GM21576 (cell line): ENCODE results near the gene NOL9.

Experiments used
- ATAC-seq: cut with Tn5 transposase; IDR thresholded peaks from one replicate; pipeline ENCODE4 v1.9.1; 2021; ENCODE audit warnings: mild to moderate bottlenecking, moderate library complexity; ENCODE audit not compliant: unreplicated experiment

NOL9 gene

DNA sequence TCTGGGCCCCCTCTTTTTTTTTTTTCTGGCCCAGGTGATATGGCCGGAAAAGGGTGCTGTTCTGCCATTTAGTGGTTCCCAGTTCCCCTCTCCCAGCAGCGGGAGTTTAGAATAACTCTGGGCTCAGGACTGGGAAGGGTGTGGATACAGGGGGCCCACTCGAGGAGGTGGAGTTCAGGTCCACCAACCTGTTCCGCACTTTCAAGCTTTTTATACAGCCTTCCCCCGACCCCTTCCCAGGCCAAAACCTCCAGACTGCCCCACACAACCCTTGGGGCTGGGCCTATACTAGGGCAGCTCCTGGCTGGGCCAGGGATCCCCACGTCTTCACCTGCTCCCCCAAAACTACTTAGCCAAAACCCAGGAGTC is 63.2 kb downstream of the NOL9 start:
- no peak for ATAC-seq

DNA sequence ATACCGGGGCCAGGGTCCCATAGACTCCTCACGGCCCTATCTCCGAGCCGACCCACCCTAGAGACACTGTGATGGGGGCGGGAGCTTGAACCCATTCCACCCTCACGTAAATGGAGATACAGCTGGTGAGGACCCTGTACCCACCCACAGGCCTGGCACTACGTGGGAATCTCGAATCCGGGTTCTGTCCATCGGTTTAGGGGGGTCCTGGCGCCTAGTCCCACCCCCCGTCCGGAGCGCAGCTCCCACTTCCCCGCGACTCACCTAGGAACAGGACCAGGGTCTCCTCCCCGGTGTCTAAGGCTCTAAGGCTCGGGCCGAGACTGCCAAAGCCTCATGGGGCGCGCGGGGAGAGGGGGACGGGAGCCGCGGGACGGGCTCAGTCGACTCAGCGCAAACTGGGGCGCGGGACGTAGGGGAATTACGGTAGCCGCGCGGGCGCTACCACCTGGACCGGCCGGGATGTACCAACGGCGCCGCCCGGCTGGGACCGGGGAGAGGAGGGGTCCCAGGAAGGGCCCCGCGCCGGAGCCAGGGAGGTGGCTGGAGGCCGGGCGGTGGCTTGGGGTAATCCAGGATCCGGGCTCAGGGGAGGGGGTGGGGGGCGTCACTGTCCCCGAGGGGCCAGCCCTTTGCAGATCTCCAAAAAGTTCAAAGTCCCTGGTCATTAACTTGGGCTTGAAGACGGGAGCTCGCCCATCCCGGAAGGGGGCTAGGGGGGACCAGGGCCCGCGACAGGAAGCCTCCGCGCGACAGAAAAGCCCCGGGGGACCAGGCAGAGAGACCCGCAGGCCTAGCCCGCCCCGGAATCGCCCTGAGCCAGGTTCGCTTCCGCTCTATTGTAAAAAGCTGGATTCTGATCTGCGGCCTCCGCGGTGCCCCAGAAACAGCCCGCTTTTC is 63.9 kb downstream of the NOL9 start:
- ATAC-seq: no peak

DNA sequence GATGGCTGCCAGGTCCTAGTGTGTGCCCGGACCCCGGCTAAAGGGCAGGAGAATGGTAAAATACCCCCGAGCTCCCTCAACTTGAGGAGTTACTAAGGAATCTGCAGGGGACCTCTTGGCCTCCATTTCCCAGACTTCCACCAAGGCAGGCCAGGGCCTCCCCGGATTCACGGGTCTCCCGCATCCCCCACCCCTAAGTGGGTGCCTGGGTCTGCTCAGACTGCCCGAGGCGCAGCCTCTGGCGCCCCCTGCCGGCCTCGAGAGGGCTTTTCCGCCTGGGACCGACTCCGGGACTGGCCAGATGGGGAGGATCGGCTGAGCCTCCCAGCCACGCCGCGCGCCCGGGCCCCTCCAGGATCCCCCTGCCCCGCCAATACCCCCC is 64.5 kb downstream of the NOL9 start:
- peak; percentile 47 for ATAC-seq

DNA sequence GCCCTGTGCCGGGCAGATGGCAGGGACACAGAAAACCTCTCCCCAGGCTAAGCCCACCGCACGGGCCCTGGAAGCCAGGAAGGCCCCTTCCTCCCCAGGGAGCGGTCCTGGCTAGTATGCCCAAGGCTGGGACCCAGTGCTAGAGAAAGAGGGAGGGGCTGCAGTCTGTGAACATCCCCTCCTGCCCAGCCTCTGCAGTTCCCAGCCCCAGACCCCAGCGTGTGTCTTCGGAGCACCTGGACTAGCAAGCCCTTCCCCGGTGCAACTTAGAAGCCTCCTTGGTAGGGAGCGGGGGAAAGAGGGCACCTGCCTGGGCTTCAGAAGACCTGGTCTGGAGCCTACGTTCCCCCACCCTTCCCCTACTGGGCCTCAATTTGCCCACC is 64.9 kb downstream of the NOL9 start:
- ATAC-seq: no peak

DNA sequence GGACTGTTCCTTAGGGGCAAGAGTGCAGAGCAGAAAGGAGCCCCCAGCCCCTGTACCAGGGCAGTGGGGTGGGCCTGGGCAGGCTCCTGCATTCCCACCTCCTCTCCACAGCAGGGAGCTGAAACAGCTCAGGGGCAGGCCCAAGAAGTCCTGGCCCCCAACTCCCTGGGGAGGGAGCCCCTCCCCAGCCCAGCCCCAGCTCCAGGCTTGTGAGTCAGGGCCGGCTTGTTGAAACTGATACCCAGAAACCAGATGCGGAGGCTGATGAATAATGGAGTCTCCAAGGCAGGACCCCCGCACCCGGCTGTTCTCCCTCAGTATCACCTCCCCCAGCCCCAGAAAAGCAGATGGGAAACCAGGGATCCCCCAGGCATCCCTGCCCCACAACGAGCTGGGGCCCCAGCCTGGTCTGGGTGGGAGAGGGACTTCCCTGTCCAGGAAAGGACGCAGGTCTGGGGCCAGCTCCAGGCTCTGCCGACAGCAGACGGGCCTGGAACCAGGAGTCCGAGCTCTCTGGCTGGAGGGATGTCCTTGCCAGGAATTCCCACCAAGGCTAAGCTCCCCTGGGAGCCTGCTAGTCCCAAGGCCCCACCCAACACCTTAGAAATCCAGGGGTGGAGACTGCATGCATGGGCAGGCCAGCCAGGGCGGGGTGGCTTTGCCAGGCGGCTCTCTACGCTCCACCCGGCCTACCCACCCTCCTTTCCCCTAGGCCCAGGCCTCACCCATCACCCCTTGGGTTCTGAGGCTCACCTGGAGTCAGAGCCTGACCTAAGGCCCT is 65.5 kb downstream of the NOL9 start:
- ATAC-seq: no peak

DNA sequence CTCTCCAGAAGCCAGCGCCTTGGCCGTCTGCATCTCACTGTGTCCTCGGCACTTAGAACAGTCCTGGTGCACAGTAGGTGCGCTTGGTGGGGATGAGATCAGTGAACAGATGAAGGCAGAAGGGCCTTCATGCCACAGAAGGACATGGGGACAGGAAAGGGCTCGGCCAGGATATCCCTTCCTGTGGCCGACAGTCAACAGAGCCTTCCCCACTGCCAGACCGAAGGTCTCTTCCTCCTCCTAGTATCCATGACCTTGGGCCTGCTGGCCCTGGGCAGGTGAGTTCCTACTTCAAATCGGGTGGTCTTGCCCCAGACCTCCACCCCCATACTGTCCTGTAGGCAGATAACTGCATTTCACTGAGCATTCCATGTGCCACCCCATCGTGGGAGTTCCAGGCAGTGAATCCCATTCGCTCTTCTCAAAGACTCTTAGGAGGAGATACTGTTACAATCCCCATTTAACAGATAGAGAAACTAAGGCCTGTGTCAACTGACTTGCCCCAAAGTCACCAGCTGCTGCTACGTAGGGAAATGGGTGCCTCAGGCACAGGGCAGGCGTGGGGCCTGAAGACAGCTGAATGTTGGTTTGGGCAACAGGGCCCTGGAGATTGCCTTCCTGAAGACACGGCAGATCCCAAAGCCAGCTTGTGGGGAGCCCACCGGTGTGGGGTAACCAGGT is 66.4 kb downstream of the NOL9 start:
- ATAC-seq: no peak

DNA sequence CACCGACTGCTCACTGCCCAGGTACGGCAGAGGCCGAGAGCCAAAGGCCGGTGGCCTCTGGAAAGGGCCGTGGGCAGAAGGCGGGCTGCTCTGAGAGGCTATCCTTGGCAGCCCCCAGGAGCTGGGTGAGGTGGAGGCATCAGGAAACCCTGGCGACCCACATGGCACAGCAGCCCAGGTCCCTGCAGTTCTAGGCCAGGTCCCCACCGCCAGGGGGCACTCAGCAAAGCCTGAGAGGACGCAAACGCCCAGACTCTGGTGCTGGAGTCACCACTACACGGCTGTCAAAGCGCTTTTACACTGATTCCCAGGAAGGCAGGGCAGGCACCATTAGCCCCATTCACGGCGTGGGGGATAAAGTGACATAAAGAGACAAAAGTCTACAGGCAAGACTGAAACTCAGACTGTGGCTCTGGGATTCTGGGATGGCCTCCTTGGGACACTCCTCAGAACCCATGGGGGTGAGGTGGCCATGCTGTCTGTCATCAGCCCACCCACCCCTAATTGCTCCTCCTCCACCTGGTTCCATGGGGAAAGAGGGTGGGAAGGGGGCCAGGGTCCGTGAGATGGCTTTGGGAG is 67.8 kb downstream of the NOL9 start:
- ATAC-seq: no peak

DNA sequence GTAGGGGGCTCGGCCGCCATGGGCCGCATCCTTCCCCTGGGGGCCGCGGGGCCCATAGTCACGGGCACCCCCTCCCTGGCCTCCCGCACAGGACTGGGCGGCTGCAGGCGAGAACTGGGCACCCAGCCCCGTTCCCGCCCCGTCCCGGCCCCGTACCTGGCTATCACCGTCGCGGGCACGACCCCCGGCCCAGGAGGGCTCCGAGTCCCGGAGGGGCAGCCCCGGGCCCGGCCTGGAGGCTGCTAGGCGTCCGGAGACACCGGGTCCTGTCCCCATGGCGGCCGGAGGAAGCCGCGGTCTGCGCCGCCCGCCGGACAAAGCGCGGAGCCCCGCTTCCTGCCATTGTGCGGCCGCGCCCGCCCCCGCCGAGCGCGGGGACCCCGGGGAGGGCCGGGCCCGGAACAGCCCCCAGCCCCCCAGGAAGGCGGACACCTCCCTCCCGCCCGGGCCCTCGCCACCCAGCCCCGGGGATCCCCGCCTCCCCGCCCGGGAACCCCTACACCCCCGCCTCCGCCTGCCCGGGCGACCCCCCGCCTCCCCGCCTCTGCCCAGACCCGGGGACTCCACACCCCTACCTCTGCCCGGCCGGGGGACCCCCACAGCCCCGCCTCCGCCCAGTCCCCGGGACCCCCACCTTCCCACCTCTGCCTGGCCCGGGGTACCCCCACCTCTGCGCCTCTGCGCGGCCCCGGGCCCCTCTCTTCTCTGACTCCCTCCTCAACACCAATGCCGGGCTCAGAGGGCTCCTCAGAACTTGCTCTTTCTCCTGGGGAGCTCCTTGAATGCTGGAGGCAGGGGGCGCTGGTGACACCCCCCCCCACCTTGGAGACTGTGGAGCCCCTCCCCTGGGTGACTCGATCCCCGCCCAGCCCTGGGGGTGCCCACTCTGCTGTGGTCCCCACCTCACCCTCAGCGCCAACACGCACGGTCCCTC is 68.9 kb downstream of the NOL9 start:
- no peak for ATAC-seq

DNA sequence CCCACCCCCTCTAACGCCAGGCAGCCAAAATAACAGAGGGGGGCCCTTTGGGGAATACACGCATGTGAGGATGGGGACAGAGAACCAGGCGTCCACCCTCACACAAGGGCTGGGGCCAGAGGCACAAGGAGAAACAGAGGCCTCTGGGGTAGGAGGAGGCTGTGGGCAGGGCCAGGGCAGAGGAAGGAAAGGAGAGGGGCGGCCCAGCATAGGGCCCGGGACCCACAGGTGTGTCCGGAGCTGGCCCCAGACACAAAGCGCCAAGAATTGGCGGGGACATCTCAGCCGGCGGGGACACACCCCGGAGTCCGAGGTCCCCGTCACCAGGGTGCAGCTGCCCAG is 69.5 kb downstream of the NOL9 start:
- ATAC-seq: no peak

DNA sequence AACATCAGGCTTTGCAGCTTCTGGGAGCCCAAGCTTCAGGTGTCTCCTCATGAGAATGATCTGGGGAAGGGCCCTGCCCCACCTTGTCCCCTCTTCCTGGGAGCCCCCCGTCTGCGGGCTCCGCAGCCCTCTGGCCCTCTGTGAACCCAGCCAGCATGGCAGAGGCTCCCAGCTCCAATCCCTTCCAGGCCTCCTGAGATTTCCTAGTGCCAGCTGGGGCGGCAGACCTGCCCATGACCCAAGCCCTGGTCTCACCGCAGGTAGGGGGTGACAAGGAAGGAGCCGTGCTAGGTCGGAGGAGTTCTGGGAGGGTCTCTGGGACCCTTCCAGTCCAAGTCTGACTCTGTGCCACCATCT is 70.6 kb downstream of the NOL9 start:
- no peak for ATAC-seq

DNA sequence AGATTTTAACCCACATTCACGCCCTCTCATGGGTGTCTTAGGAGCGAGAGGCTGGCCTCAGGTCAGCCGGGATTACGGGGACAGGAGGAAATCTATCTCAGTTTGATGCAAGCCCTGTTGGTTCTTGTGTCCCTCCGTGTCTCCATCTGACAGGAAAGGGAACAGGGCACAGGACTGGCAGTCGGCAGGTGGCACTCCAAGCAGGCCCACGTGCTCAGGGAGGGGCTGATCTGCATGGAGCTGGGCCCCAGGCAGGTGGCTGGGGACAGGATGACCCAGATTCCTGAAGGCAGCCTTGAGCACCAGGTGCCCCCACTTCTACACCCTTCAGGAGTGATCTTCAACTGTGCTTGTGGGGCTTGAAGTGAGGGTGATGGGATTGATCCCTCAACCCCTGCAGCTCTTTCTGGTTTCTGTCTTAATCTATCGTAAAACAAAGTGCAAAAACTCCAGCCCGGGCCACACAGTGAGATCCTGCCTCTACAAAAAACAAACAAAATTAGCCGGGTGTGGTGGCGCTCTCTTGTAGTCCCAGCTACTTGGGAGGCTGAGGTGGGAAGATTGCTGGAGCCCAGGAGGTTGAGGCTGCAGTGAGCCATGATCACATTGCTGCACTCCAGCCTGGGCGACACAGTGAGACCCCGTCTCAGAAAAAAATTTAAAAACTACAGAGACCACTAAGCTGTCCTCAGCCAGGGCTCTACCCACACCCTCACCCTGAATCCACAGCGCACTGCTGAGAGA is 71.1 kb downstream of the NOL9 start:
- no peak for ATAC-seq

DNA sequence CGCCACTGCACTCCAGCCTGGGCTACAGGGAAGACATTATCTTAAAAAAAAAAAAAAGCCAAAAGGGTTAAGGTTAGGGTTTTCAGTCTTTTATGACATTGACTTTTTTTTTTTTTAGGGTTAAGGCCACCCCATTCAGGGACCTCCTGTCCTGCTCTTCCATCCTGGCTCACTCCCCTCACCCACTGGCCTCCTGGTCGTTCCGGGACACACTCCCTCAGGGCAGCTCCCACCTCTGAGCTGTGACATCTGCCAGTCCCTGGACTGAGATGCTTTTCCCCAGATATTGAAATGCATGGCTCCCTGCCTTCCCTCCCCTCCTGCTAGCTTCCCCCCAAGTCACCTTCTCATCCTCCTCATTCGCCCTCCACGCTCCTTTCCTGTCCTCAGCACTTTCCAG is 72.5 kb downstream of the NOL9 start:
- no peak for ATAC-seq

DNA sequence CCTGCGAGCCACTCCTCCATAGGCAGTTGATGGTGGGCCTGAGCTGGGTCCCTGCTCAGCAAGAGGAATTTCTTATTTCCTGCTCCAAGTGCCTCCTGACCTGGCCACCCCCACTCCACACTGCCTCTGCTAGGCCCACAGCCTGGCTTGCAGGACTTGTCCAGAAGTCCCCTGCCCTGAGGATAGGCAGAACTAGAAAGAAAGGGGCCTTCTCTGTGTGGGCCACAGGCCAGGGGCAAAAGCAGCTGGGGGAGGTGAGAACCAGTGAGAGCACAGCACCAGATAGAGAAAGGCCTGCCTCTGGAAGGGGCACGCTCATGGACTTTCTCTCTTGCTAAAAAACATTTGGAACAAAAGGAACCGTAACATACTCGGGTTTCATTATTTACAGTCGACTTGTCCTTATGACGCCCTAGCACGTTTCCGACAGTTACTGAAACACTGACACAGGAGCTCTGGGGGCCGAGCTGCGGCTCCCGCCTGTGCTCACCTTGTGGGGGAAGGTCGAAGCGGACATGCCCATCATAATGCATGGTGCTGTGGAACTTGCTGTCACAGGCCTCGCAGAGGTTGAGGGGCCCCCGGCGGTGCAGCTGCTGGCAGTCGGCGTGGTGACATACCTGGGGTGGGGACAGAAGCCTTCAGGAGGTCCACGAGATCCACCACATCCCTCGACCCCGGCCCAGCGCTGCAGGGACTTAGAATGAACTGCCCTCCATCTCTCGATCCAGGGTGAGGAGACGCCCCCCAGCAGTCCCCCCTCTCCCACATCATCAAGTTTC is 77.1 kb downstream of the NOL9 start:
- no peak for ATAC-seq

DNA sequence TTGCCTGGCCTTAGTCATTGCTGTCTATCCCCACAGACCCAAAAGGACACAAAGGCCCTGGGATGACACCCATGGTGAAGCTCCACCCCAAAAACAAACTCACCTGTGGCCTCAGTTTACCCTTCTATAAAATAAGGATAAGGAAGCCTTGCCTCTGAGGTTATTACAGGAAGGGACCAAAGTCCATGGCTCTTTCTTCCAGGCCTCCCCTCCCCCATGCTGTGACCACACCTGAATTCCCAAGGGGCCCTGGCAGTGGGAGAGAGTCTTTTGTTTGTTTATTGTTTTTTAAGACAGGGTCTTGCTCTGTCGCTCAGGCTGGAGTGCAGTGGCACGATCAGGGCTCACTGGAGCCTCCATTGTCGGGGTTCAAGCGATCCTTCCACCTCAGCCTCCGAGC is 77.8 kb downstream of the NOL9 start:
- no peak for ATAC-seq

DNA sequence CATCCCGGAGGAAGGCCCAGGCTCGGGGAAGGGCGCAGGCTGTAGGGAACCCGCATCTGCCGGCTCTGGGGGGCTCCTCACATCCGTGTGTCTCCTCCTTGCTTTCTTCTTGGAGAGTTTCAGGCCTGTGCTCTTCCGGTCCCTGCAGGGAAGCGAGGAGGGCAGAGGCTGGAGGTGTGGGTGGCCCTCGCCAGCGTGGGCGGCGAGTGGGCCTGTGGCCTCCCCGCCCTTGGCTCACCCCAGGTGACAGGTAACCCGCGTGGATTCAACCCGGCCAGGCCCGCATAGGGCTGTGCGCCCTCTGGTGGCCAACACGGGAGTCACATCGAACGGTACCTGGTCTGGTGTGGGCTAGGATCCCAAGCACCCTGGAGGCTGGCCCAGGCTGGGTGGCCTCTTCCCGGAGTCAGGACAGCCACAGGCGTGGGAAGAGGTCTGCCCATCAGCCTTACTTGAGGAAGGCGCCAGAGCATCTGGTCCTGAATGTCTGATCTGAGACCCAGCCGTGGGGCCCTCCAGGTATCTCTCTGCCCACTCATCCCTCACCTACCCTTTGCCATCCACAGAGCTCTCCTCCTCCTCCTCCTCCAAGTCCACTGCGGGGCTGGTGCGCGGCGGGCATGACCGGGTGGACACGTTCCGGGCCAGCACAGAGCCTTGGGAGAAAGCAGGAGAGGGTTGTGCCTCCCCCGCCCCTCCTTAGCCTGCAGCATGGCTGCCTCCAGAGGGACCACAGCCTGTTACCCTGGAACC is 78.8 kb downstream of the NOL9 start:
- no peak for ATAC-seq

DNA sequence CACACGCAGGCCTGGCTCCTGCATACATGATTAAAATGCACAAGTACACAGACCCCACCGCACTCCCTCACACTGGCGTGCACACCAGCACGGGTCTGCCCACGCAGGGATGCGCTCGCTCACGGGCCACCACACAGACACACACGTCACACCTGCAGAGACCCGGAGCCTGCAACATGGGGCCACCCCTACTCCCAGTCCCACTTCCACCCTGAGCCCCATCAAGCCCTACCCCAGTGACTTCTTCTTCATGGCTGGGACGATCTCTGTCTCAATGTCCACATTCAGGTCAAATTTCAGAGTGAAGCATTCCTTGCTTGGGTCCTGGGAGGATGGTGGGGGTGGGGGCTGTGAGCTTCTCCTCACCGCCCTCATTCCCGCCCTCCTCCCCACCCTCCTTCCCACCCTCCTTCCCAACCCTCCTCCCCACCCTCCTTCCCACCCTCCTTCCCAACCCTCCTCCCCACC is 79.5 kb downstream of the NOL9 start:
- no peak for ATAC-seq

DNA sequence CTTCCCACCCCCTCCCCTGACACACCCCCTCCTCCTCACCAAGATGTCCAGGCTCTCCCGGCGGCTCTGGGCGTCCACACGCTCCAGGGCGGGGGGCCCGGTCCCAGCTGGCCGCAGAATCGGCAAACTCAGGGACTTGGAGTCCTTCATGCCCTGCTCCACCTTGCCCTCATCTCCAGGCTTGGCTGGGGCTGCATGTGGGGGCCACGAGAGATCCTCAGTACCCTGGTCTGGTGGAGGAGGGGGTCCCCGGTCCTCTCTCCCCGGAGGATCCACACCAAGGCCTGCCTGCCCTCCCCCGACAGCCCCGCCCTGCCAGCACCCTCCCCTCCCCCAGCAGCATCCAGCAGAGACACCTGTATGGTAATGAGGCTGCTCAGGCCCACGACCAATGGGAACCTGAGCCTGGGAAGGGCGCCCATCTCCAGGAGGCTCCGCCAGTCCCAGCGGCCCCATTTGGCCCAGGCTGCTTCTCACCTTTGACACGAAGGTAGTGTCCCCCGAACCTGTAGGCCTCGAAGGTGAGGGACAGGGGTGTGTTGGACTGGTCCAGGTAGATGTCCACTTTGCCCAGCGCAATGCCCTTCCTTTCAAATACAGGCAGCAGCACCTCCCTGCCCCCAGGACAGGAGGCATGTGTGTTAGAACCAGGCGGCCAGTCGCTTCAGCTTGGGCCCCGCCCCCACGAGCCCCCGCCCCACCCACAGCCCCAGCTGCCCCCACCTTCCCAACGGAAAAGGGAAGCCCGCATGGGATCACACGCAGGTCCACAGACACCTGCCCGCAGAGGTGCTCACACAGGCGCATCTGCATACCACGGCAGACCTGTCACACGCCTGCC is 80.1 kb downstream of the NOL9 start:
- no peak for ATAC-seq
